Colon (tissue), 2 donors: ENCODE measurements around the gene PHACTR3.
"Not testable (repeated sequence)": the region's sequence is repeated elsewhere in the genome, so short reads cannot be mapped to it uniquely, and the experiment has no call there.

Source experiments
- FAIRE-seq: peaks from 2 replicates; lab custom pipeline; 2012; peaks lifted over from hg19 to GRCh38; lab: Jason Lieb, UNC
- donor health status: control.
- donor health status: control.

Gene PHACTR3

GRCh38 chr20:59873409-59873808, 269.1 kb downstream of the PHACTR3 start:
- no peak for FAIRE-seq

- FAIRE-seq: no peak
Measured at GRCh38 chr20:59880198-59880597, 275.9 kb downstream of the PHACTR3 start.

- FAIRE-seq: no peak
Measured at GRCh38 chr20:59884494-59884893, 280.2 kb downstream of the PHACTR3 start.

GRCh38 chr20:59888050-59888449, 283.7 kb downstream of the PHACTR3 start:
- FAIRE-seq: no peak

GRCh38 chr20:59890035-59890434, 285.7 kb downstream of the PHACTR3 start:
- not testable (repeated sequence) for FAIRE-seq

GRCh38 chr20:59891581-59891980, 287.2 kb downstream of the PHACTR3 start:
- FAIRE-seq: no peak

GRCh38 chr20:59895908-59896307, 291.6 kb downstream of the PHACTR3 start:
- no peak for FAIRE-seq
